Measurements from ENCODE around the gene EIF2AK3. TPM values are rescaled to one million over a fixed set of nuclear protein-coding genes. Genes with fewer than 3 reads are reported as not detected.

EIF2AK3 gene
- total and polyA plus RNA-seq, 10 of the 15 experiments (the other 5 are each of a cell fraction or from before 2014, with no cell fraction given), result 5.0 to 44.7 (median 22.4) TPM

- no peak for TF ChIP-seq E2F4 (IDR thresholded peaks at IDR 0.05; ENCODE audit: low read depth, low read length)
- TF ChIP-seq POLR2AphosphoS5 (IDR thresholded peaks at IDR 0.05; ENCODE audit: low read length), result peak; percentile 52; the same call in 1 of the 2 replicates
- 0 out of 2 replicates have a peak, but pooled peaks have one; percentile 40 for TF ChIP-seq IRF4 (IDR thresholded peaks at IDR 0.05; ENCODE audit: low read depth, low read length)
- TF ChIP-seq TARDBP (IDR thresholded peaks at IDR 0.05; ENCODE audit: borderline replicate concordance), result no peak; the same call in 1 of the 2 replicates
- peak; percentile 96 for TF ChIP-seq RUNX3 (IDR thresholded peaks at IDR 0.05; ENCODE audit: low read length)
- no peak for TF ChIP-seq RFX5 (IDR thresholded peaks at IDR 0.05; ENCODE audit: low read depth, low read length)
- TF ChIP-seq RBBP5 (conservative IDR thresholded peaks at IDR 0.05), result no peak
- no peak for TF ChIP-seq CHD4 (IDR thresholded peaks at IDR 0.05)
- TF ChIP-seq TCF12 (IDR thresholded peaks at IDR 0.05; ENCODE audit: low read depth, low read length), result peak; percentile 98
- TF ChIP-seq ZBTB4 (CRISPR knock-in tag; IDR thresholded peaks at IDR 0.05), result no peak
- no peak for TF ChIP-seq REST (IDR thresholded peaks at IDR 0.05; ENCODE audit: low read depth, low read length)
- TF ChIP-seq HCFC1 (IDR thresholded peaks at IDR 0.05; ENCODE audit: low read length), result no peak
- TF ChIP-seq NFIC (IDR thresholded peaks at IDR 0.05; ENCODE audit: low read depth, low read length), result peak; percentile 98
- no peak for TF ChIP-seq STAT1 (conservative IDR thresholded peaks at IDR 0.05)
- TF ChIP-seq CTCF (IDR thresholded peaks at IDR 0.05 in 2 of 3, conservative IDR thresholded peaks at IDR 0.05 in 1 of 3; ENCODE audit: control insufficient read depth in 2 of 3, extremely low read depth in 1 of 3, insufficient read depth in 1 of 3, low read depth in 3 of 3, low read length in 3 of 3), result no peak
- TF ChIP-seq SIX5 (IDR thresholded peaks at IDR 0.05; ENCODE audit: low read depth, low read length, severe bottlenecking), result no peak
- TF ChIP-seq MTA2 (IDR thresholded peaks at IDR 0.05; ENCODE audit: low read depth), result peak; percentile 85
- no peak for TF ChIP-seq NFXL1 (IDR thresholded peaks at IDR 0.05; ENCODE audit: borderline replicate concordance)
- TF ChIP-seq RAD21 (IDR thresholded peaks at IDR 0.05; ENCODE audit: insufficient read depth, low read depth, low read length), result no peak
- peak; percentile 63 for TF ChIP-seq CREB1 (IDR thresholded peaks at IDR 0.05; ENCODE audit: low read depth)
- no peak for TF ChIP-seq ZNF207 (IDR thresholded peaks at IDR 0.05; ENCODE audit: borderline replicate concordance)
- peak; percentile 97 for TF ChIP-seq FOXM1 (IDR thresholded peaks at IDR 0.05; ENCODE audit: low read depth, low read length)
Observed at GRCh38 chr2:88606371-88607030, 20.8 kb downstream of the EIF2AK3 start (continued).
